ENCODE data around the gene STXBP1.
"Not testable (repeated sequence)": the region's sequence is repeated elsewhere in the genome, so short reads cannot be mapped to it uniquely, and the experiment has no call there.

The STXBP1 gene

DNA sequence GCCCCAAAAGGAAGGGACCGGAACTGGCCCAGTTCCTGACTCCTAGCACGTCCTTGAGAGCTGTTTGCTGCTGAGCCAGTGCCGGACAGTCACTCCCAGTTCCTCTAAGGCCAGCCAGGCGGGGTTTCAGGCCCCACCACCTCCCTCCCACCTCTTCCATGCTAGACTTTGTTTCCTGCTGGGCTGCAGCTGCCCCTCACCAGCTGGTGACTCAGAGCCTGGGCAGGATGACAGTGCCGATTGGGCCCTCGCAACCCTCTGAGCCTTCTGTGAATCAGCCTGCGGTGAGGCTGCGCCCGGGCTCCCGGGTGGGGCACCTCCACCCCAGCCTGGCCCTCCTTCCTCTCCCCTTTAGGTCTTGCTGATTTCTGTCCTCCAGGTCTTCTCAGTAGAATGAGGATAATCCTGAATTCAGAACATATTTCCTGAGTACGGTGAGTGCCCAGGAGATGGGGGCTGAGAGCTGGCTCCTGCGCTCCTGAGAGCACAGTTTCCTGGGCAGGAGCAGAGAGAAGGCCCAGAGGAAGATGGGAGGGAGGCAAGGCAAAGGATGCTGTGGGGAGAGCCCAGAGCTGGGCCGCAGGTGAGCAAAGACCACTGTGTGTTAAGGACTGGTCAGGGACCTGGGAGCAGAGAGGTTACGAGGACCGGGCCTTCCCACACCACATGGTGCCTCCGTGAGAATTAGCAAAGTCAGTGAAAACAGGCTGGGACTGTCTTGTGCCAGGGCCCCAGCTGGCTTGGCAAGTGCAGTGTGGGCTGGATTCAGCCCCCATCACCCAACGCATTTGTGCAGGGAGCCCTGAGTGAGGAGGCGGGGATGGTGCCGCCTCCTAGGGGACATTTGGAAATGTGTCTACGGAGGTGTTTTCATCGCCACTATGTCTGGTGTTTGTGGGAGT lies 32.9 kb upstream of the STXBP1 start:
- DNase-seq: peak; percentile 95

DNA sequence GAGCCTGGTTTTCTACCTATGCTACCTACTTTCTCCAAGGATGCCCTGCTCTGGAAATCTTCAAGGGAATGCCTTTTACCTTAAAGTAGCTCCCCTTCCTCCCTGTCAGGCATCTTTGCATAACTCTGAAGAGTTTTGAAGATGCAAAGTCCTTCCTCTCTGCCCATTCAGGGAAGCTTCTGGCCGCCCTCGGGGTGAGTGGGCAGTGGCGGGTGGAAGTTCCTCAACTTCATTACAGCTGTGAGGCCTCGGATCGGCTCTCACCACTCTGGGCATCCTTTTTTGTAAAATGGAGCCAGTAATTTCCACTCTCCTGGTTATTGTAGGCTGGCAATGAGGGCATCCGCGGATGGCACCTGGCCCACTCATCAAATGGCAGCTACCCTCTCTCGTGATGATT lies 31.7 kb upstream of the STXBP1 start:
- no peak for DNase-seq

DNA sequence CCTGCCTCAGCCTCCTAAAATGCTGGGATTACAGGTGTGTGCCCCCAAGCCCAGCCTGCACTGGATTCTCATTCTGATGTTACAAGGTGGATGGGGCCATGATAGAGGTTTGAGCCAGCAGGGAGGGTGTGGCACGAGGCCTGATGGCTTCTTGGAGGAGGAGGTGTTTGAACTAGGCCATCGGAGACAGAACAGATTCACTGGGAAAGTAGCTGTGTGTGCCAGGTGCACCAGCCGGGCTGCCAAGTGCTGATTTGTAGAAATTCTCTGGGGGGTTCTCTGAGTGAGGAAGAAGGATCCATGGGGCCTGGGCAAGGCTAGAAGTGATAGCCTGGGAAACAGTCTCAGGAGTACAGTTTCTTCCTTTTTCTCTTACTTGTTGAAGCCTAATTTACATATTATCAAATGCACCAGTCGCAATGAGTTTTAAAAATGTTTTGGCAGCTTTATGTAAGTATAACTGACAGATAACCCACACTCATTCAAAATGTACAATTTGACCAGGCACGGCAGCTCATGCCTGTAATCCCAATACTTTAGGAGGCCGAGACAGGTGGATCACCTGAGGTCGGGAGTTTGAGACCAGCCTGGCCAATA lies 31.1 kb upstream of the STXBP1 start:
- no peak for DNase-seq

DNA sequence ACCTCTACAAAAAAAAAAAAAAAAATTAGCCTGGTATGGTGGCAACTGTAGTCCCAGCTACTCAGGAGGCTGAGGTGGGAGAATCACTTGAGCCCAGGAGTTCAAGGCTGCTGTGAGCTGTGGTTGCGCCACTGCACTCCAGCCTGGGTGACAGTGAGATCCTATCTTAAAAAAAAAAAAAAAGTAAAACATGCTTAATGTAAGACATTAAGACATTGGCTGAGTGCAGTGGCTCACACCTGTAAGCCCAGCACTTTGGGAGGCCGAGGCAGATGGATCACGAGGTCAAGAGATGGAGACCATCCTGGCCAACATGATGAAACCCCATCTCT lies 27.6 kb upstream of the STXBP1 start:
- not testable (repeated sequence) for DNase-seq

DNA sequence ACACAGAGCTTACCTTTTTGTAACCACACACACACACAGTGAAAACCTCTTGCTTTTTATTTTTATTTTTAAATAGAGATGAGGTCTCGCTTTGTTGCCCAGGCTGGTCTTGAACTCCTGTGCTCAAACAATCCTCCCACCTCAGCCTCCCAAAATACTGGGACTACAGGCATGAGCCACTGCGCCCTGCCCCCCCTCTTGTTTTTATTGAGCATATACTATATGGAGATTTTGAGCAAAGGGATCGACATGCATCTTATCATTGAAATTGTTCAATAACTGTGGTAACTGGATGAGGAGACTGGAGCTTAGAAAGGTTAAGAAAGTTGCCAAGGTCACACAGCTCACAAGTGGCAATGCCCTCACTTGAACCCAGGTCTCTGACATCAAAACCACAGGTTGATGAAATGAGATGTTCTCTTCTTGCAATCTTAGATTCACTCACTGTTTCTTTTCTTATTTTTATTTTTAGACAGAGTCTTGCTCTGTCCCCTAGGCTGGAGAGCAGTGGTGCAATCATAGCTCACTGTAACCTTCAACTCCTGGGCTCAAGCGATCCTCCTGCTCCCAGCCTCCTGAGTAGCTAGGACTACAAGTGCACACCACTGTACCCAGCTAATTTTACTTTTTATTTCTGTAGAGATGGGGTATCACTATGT lies 26.8 kb upstream of the STXBP1 start:
- no peak for DNase-seq

DNA sequence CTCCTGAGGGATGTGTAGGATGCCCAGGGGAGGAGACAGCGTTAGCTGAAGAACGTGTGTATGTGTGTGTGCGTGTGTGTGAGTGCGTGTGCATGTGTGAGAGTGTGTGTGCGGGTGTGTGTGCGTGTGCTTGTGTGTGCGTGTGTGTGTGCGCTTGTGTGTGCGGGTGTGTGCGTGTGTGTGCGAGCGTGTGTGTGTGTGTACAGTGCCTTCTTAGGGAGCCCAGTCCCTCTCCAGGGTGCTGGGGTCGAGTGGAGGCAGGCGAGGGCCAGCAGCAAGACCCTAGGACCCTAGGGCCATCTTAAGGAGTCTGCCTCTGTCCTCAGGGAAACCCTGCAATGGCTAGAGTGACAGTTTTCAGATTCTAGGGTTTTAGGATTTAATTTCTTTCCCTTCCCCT lies 26.0 kb upstream of the STXBP1 start:
- DNase-seq: no peak

DNA sequence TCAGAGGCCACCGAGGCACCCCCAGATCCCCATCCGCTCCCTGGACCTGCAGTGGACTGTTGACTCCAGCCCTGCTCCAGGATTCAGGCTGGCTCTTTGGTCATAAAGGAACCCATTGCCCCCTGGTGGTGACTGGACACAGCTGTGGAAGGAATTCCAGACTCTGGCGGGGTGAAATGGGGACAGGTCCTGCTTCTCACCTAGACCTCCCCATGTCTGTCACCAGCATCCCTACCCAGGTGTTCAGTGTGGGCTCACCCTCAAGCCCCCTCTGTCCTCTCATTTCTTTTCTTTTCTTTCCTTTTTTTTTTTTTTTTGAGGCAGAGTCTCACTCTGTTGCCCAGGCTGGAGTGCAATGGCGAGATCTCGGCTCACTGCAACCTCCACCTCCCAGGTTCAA lies 25.5 kb upstream of the STXBP1 start:
- peak; percentile 73 for DNase-seq

DNA sequence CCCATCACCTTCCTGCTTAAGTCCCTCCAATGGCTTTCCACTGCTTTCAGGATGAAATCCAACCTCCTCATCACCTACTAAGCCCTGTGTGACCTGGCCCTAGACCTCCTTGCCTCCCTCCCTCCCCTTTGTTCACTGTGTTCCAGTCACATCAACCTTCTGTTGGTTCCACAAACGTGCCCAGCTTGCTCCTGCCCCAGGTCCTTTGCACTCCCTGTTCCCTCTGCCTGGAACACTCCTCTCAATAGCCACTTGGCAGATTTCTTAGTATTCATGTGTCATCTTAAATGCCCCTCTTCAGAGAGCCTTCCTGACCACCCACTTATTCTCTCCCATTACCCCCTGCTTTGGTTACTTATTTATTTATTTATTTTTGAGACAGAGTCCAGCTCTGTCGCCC lies 24.1 kb upstream of the STXBP1 start:
- DNase-seq: no peak

DNA sequence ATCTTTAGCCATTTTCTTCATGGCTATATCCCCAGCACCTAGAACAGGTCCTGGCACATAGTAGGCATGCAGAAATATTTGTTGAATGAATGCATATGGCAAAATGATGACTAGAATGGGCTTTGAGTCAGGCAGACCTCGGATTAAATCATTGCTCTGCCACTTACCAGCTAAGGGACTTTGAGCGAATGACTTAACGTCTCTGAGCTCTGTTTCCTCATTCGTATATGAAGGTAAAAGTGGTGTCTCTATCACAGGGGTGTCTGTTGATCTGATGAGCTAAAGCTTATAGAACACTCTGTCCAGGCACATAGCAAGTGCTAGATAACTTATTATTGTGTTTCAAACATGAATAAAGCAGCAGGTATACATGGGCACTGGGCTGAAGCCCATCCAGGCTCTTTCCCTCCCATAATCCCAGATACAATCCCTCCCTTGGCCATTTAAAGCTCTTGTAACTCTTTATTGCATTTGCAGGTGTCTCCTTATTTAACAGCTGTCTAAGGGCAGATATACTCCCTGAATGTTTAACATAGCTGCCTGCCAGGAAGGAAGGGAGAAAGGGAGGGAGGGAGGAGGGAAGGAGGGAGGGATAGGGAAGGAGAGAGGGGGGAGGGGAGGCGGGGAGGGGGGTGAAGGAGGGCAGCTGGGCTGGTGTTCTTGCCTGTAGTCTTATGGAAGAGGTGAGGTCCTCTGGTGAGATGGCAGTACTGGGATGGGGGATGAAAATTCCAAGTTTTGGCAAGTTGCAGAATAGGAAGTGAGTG lies 23.2 kb upstream of the STXBP1 start:
- no peak for DNase-seq

DNA sequence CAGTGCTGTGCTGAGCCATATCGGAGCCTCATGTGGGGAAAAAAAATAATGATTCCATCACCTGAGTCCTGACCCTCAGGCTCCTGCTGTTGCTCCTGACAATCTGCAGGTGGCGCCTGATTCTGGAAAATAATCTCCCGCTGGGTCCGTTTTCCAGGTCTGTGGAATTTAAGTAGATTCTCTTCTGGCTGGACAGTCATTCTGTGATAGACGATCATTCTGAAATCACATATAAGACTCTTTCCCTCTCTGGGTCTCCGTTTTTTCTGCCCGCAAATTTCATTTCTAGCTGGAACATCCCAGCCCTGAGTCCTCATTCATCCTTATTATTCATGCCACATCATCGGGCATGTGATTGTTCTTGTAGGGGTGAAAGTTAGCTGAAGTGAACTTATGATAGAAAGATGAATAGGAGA lies 22.1 kb upstream of the STXBP1 start:
- DNase-seq: peak; percentile 78

DNA sequence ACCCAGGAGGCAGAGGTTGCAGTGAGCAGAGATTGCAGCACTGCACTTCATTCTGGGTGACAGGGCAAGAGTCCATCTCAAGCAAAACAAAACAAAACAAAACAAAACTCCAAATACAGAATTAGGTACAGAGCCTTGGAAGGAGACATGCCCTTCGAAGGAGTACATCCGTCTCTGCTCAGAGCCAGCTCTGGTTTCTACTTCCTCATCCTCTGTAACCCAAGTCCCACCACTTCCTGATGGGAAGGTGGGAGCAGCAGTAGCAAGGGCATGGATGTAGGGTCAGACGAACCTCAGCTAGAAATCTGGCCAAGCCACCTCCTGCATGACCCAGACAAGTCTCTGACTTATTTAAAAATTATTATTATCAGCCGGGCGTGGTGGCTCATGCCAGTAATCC lies 16.5 kb upstream of the STXBP1 start:
- no peak for DNase-seq

DNA sequence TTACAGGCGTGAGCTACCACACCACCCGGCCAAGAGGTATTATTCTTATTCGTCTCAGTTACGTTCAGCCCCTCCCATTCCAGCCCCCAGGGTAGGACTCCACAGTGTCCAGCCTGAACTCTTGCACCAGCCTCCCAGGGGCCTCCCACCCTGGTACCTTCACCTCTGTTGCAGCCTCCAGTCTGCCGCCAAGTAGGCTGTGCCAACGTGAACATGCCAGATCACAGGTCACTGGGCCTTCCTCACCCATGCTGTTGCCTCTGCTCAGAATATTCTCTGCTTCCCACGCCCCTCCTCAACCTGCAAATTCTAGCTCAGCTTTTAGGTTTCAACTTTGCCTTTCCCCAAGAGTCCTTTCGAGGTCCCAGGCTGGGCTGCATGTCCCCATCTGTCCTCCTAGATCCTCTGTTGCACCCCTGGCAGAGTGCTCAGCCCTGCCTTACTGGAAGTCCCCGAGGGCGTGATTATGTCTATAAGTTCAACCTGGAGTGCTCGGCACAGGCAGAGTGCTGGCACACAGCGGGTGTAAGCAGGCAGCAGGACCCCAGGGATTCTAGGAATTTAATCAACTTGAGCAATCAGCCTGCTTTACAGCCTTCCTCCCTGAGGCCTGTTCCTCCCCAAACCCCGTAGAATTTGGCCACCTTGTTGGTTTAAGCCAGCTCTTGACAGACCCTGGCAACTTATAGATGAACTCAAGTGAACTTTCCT lies 13.1 kb upstream of the STXBP1 start:
- no peak for DNase-seq

DNA sequence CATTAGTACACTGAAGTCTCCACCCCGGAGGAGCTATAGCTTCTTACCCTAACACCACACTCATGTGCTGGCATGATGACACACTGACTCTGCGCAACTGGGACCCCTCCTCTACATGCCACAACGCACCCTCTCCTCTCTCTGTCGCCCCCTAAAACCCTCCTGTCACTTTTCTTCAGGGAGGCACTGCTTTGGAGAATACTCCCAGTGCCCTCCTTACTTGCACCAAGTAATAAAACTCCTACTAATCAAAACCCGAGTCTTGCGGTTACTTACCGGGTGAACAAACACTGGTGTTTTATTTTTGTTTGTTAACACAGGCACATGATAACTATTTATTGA lies 12.6 kb upstream of the STXBP1 start:
- DNase-seq: no peak

DNA sequence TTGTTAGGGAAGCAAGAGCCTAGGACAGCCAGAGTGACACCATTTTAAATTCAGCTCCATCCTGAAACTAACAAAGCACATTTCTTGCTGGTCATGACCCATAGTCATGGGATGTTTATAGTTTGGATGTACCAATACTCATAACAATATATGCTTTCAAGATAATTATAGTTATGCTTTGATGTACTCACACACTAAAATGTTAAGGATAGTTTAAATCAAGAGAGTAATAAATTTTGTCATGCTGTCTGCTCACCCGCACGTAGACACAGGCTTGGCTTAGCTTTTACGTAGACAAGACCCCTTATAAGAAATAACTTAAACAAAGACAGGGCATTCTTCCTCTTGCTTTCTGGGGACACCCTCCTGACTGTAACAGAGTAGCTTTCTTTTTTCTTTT lies 8.9 kb upstream of the STXBP1 start:
- no peak for DNase-seq

DNA sequence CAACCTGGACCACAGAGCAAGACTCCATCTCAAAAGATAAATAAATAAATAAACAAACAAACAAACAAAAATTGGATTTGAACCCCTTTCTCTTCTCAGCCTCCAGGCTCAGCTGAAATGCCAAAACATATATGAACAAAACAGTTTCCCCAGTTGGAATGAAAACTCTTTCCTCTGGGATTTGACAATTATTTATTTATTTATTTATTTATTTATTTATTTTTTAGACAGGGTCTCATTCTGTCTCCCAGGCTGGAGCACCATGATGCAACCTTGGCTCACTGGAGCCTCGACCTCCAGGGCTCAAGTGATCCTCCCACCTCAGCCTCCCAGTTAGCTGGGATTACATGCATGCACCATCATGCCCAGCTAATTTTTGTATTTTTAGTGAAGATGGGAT lies 6.0 kb upstream of the STXBP1 start:
- DNase-seq: no peak

DNA sequence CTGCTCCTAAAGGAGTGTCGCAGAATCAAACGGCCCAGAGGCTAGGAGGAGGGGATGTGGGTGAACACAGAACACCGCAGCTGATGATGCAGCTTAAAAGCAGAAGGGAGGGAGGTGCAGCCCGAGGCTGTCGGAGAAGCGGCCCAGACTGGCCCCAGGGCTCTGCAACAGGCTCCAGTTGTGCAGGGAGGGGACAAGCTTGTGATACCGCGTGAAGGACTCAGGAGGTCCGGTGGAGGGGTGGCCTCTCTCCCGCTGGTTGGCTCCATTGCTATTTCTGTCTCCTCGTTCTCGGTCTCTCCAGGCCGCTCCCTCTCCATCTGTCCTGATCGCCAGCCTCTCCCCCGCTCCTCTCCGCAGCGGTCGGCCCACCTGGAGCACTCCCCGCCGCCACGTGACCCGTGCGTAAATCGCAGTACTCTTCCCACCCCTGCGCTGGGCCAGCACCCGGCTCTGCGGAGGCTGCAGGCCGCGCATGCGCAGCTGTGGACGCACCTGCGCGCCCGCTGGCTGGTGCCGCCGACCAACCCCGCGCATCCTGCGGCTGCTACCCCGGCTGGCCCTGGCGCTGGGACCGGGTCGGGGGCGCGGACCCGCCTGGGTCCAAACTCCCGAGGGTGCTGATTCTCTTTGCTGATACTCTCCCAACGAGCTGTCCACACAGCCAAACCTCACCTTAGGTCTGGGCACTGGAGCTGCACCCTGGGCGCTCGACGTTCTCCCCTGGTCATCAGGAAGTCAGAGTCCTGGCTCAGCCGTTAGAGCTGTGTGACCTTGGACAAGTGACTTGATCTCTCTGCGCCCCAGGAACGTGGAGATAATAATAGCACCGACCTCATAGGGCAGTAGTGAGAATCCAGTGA lies 3.7 kb upstream of the STXBP1 start:
- DNase-seq: no peak

DNA sequence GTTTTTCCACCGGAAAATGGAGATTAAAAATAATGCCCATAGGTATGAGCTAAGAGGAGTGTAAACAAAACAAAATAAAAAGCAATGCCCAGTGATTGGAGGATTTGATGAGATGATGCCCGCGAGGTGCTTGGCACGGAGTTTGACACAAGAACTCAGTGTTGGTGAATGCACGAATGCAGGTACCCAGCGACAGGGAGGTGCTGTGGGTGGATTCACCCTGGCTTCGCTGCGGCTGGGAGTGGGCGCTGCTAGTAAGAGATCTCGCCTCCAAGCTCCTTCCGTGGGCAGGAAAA lies 526 bp upstream of the STXBP1 start:
- DNase-seq: no peak

DNA sequence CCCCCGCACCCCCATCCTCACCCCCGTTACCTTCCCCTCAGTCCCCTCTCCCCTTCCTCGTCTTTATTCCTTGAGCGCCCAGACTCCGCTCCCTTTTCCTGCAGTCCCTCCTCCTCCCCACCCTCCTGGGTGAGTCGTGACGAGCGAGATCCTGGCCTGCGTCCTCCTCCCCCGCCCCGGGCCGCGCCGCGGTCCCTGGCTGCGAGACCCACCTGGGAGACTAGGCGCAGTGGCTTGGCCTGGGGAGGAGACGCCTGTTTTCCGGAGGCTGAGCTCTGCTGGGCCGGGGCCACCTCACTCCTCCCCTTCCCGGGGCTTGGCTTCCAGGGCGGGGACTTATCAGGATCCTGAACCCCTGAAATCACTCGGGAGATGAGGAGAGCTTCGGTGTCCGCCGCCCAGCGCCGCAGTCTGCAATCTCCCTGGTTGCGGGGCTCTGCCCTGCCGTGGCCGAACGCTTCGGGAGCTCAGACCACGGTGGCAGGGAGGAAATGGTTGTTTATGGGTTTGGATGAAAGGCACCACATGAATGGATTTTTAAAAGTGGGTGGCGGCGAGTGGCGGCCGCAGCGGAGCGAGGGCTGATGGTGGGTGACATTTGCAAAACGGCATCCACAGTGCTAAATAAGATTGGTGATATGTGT lies 984 bp downstream of the STXBP1 start:
- peak; percentile 57 for DNase-seq

DNA sequence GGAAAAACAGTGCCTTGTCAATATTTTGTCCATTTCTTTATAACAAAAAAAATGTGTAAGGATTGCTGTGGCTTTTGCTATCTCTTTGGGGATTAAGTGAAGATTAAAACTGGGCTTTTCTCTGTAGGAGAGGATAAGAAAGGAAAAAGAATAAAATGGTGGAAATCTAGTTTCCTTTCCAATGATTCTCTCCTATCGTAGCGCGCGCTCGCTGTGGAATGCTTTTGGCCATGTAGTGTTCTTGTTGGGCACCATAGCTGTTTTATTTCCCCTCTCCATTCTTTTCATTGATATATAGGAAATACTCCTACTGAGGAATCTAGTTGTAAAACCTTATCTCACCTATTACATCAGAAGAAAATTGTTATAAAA lies 1.5 kb downstream of the STXBP1 start:
- no peak for DNase-seq

DNA sequence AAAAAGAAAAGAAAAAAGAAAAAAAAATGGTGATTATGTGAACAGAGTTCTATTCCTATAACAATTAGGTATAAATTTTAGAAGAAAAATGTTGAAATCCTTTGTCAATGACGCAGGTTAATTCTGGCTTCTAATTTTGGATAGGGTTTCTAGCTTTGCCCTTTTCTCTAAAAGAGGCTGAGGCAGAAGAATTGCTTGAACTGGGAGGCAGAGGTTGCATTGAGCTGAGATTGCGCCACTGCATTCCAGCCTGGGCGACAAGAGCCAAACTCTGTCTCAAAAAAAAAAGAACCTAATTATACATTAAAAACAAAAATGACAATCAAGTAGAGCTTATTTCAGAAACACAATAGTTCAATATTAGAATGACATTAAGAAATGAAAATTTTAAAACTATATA lies 2.9 kb downstream of the STXBP1 start:
- DNase-seq: no peak

DNA sequence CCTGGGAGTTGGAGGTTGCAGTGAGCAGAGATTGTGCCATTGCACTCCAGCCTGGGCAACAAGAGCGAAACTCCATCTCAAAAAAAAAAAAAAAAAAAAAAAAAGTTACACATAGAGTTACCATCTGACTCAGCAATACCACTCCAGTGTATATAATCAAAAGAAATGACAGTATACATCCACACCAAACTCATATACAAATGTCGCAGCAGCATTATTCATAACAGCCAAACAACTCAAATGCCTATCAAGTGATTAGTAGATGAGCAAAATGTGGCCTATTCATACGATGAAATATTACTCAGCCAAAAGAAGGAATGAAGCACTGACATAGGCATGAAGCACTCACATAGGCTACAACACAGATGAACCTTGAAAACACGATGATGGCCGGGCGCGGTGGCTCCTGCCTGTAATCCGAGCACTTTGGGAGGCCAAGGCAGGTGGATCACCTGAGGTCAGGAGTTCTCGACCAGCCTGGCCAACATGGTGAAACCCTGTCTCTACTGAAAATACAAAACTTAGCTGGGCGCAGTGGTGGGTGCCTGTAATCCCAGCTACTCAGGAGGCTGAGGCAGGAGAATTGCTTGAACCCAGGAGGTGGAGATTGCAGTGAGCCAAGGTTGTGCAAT lies 9.4 kb downstream of the STXBP1 start:
- peak; percentile 27 for DNase-seq
